ENCODE data around the gene FAM24B.

FAM24B gene

DNA sequence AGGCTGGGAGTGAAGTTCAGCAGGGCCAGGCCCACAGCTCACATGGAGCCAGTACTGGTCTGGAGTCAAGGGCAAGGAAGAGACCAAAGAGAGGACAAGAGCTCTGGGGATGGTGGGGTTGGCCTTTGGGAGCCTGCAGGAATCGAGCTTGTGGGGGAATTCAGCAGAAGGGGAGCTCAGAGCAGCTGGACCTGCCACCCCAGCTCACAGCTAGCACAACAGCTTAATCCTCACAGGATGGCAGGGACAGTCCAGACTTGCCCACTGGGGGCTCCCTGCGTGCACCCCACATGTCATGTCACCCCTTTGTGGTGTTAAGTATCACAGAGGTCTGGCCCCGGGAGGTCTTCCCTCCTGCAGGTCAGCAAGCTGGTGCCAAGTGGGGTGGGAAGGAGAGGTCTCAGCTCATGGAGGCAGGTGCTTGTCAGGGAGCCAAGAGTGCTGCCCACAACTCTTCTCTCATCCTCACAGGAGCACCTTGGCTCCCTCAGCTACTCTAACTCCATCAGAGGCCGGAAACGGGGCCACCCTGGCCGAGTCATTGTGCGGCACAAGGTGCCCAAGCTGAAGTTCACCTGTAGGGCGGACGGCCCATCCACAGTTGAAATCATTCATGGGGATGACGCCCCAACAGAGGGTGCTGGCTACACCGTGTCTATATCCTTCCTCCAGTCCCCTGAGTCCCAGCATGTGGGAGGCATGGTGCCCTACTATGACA is 56.2 kb downstream of the FAM24B start:
- no peak for DNase-seq

DNA sequence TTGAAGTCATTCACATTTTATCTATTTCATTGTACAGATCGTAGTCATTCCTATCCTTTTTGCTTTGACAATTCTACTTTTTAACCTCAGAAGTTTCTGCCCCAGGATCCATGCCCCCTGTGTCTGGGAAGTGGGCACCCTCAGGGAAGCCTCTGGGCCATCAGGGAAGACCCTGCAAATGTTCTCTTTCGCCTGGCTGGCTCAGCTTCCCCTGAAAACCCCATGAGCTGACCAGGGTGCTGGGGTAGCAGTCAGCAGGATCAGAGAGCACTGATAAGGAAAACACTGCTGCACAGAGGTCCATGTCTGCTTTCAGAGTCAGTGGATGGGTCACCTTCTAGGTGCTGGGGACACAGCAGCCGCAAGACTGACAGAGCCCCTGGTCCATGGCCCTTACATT is 57.6 kb downstream of the FAM24B start:
- DNase-seq = no peak

DNA sequence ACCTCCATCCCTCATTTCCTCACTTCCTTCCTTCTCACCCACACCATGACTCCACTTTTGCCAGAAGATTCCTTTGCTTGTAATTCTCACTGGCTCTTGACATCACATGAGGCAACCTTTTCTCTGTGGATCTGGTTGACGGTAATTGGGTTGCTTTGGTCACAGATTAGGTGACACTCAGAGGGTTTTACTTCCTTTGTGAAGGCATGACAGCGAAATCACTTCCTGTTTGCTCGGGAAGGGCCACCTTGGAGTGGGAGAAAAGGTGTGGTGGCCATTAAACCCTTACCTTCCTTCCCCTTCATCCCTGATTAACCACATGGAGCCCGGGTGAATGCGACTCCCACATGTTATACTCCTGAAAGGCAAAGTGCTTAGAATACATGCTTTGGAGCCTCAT is 63.9 kb downstream of the FAM24B start:
- DNase-seq = no peak

DNA sequence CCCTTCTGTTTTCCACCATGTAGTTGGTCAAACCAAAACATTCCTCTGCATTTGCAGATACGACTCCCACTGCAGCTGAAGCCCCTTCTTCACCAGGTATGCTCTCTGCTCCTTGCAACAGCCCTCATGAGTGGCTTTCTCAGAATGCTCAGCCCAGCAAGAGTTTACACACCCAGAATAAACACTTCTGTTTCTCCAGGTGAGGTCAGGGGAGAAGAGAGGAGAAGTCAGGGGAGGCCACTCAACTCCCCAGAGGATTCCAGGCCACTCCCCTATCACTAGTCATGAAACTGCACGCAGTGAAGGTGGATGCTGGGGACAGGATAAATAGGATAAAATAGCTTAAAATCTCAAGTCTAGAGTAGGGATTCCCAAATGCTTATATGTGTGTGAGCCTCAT is 64.9 kb downstream of the FAM24B start:
- no peak for DNase-seq

DNA sequence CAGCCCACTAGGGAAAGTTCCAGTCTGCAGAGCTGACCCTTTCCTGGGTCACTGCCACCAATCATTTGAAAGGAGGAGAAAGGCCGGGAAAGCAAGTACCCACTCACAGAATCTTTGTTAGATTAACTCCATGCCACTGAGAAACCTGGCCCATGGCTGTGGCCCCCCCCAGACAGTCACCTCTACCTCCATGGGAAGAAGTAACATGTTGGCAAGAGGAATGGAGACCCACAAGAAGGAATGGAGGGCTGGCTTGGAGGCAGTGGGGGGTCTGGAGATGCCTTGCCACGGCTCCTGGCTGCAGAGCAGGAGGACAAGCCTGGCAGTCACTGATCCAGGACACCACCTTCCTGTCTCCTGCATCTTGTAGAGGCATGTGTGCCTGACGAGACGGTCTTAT is 66.6 kb downstream of the FAM24B start:
- no peak for DNase-seq

DNA sequence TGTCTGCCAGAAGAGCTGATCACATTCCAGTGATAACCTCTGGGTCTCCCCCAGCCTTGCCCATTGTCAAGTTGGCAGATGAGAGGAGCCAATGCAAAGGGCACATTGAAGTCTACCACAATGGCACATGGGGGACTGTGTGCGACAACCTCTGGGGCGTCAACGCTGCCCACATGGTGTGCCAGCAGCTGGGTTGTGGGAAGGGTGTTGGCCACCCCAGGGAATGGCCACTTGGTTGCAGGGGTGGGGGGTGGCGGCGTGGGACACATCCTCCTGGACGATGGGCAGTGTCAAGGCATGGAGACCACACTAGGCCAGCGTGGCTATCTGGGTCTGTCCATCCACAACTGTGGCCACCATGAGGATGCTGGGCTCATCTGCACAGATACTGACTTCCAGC is 77.1 kb downstream of the FAM24B start:
- no peak for DNase-seq
